GM18499 (cell line): ENCODE measurements around the gene STH.

ENCODE experiments used
- ATAC-seq: cut with Tn5 transposase; IDR thresholded peaks from one replicate; pipeline ENCODE4 v1.9.1; 2021; ENCODE audit warnings: moderate number of reproducible peaks; ENCODE audit not compliant: insufficient read depth, unreplicated experiment

STH gene

DNA sequence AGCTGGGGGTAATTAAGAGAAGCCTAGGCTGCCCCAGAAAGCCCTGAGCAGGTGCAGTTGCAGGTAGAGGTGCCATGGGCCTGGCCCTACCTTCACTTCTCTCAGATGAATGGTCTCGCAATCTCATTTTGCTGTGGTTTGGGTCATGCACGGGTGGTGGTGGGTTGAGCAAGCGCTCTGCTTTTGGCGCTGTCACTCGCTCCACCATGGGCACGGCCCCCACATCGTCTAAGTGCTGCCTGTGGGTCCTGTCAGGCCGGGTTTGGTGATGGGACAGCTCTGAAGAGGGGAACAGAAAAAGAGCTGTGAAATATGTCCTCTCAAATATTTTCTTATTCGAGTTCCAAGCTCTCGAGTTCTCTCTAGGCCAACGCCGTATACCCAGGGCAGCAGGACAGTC, 39.9 kb downstream of the STH start:
- no peak for ATAC-seq

DNA sequence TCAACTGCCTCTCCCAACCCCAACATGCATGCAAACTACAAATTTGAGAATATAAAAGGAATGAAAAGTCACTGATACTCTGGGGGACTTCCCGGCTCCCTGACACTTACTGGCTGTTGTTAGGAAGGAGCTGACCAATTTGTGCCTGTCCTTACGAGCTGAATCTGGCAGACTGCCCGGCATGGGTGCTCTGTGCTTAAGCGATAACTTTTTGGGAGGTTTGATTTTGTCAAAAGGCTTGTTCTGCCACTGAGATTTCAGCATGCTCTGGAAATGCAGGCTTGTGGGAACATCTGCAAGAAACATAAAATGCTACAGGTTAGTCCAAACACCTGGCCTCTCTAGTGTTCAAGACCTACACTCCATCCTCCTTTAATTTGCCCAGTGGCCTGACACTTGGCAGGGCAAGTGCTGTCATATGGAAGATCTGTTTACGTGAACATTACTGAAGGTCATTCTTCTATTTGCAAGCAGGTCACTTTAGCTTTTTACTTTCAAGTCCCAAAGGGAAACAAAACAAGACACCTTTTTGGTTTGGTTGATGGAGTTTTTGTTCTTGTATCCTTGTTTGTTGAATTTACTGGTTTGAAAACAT, 40.6 kb downstream of the STH start:
- no peak for ATAC-seq

DNA sequence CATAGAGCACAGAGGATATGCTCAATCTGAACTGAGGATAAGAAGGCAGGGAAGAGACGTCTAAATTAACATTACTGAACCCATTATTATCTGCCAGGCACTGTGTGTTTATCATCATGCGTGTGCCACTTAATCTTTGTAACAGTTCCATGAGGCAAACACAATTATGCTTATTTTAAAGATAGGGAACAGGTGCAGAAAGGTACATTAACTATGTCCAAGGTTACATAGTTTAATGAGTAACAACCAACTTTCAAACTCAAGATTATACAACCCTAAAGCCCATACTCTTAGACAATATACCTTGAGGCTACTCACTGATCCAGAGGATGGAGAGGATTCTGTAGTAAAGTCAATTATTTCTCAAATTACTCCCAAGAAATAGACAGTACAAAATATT, 43.2 kb downstream of the STH start:
- no peak for ATAC-seq

DNA sequence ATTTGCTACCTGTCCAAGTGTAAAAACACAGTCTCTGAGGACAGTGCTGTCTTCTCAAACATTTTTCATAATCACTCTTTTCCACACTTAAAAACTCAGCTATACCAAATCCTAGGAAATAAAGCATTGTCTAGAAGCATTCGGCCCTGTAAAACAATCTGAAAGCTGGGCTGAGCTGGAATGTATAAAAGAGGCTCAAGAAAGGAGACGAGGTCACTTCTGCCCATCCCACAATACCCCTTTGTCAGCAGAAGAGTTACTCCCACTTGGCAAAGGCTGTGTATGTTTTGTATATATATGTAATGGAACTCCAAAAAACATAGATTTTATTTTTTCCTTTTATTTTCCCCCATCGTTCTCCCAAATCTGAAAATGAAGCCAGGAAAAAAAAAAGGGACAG, 43.9 kb downstream of the STH start:
- no peak for ATAC-seq

DNA sequence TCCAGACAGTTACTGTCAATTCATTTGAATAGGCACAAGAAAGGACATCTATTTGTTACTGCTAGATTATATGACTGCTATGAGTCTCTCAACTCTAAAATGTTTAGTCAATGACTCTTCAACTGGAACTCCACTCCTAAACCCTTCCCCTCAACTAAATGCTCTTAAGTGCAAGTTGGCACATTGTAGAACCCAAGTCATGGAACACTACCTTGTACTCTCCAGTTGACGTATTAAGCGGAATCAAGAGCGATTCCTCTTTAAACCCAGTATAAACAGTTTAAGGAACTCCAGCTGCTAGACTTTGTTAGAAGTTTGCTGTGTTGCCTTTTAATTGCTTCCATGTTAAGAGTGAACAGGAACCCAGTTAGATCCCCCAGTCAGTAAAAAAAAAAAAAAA, 44.6 kb downstream of the STH start:
- ATAC-seq, result no peak

DNA sequence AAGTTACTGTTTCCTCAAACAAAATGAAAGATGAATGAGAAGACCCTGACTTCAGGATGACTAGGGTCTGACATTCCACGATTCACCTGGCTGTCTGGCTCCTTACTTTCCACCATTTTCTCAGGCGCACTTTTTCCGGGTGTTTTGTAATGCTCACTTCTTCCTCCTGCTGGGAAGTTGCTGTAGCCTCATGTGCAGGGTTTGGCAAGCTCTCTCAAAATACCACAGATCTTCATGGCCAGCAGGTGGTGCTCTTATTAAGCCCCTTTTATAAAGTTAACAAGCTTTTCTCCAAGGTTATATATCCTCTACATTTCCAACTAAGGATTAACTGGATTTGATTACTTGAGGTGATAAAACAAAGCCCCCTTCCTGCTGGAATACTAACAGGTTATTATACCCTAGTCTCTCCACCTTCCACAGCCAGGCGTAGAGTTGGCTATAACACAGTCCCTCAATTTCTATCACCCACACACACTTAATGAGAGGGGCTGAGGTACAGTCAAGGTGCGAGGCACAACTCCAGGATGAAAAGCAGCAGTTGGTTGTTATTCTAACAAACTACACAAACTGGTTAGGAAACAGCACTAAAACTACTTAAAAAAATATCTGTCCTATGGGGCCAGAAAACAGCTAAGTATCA, 45.4 kb downstream of the STH start:
- ATAC-seq, result no peak

DNA sequence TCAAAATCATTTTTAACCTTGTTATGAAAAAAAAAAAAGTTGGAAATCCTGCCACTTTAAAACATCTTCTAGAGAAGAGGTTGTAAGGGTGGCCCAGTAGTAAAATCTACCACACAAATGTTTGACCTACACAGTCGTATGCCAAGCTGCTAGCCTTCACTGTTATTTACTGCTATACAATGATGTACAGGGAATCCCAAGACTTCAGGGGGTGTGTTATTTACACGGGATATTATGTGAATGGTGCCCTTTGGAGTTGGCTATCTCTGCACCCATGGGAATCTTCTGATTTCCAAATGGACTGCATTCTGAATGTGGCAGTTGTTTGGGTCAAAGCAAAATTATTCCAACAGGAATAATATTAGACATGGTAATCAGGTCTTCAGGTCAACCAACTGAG, 45.9 kb downstream of the STH start:
- no peak for ATAC-seq

DNA sequence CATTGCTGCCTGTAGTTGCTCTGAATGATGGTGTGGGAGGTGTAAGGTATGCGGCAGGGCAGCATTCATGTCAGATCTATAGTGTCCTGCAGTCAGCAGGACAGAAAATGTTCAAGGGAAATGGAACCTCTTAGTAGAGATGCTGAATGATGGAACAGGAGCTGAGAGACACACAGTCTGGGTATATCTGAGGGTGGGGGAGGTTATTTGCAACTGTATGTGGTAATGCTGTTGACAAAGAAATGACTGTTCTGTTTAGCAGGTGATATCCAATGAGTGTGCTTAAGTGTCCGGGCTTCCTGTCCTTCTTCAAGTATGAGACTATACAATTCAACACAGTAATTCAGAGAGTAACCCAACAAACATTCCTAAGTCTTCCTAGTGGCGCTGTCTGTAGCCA, 46.6 kb downstream of the STH start:
- no peak for ATAC-seq

DNA sequence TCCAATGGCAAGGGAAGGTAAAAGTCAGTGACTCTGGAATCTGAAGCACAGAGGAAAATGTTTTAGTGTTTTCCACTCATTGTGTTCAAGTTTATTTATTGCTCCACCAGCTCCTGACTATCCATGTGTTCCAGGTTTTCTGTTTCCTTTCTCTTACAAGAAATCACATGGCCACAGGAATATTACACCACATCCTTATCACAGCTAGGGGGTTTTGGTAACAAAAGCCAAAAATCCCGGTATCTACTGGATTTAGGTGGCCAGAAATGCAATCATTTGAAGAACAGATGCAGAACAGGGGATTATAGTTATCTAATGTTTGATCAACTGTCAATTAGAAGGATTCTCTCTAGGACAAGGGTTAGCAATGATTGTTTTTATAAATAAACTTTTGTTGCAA, 47.9 kb downstream of the STH start:
- no peak for ATAC-seq

DNA sequence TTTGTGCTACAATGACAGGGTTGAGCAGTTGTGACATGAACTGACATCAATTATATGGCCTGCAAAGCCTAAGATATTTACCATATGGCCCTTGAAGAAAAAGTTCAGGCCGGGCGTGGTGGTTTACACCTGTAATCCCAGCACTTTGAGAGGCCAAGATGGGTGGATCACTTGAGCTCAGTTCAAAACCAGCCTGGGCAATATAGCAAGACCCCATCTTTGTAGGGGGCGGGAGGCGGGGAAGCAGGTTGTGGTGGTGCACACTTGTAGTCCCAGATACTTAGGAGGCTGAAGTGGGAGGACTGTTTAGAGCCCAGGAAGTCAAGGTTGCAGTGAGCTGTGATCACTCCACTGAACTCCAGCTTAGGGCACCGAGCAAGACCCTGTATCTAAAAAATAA, 48.3 kb downstream of the STH start:
- no peak for ATAC-seq

DNA sequence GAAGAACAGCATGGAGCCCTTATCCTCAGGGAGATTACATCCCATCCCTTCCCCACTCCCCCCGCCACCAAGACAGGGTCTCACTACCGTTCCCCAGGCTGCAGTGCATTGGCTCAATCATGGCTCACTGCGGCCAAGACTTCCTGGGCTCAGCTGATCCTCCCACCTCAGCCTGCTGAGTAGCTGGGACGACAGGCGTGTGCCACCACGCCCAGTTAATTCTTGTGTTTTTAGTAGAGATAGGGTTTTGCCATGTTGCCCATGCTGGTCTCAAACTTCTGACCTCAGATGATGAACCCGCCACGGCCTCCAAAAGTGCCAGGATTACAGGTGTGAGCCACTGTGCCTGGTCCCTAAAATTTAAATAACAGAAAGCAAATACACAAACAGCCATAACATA, 48.8 kb downstream of the STH start:
- ATAC-seq, result no peak
